Loucy (cell line): ENCODE data around the gene RNU5D-1.

Experiments used
- CTCF ChIP-seq: fragments of 200-600 bp; sonication (generic); conservative IDR thresholded peaks from 2 replicates; pipeline ENCODE4 v1.5.1; 2014; ENCODE audit warnings: mild to moderate bottlenecking, antibody characterized with exemption, low read length
- EZH2phosphoT487 ChIP-seq: fragments of 200-600 bp; IDR thresholded peaks from 2 replicates; pipeline ENCODE4 v1.6.1; 2018; ENCODE audit warnings: antibody characterized with exemption, mild to moderate bottlenecking, moderate library complexity, borderline replicate concordance

GRCh38 chr1:44714944-44715571, 15.9 kb downstream of the RNU5D-1 start:
- TF ChIP-seq CTCF: peak; percentile 97
- no peak for TF ChIP-seq EZH2phosphoT487
